HepG2 (cell line): ENCODE measurements around the gene ASL. TPM values are rescaled to one million over a fixed set of nuclear protein-coding genes. Genes with fewer than 3 reads are reported as not detected.

Source experiments
- AHR ChIP-seq: IDR thresholded peaks from 2 replicates; pipeline ENCODE4 v1.6.1; 2018; ENCODE audit warnings: missing genetic modification reagents, missing compliant biosample characterization
- ATF3 ChIP-seq: sonication (generic); formaldehyde crosslinking; IDR thresholded peaks from 2 replicates; pipeline ENCODE4 v1.4.0; 2020; ENCODE audit warnings: missing genetic modification reagents
- CC2D1A ChIP-seq: sonication (generic); formaldehyde crosslinking; IDR thresholded peaks from 2 replicates; pipeline ENCODE4 v1.8.1; 2023; ENCODE audit warnings: mild to moderate bottlenecking, missing genetic modification reagents
- EEA1 ChIP-seq: sonication (generic); formaldehyde crosslinking; IDR thresholded peaks from 2 replicates; pipeline ENCODE4 v1.5.1; 2020; ENCODE audit warnings: mild to moderate bottlenecking, missing genetic modification reagents, borderline replicate concordance
- ETV5 ChIP-seq: IDR thresholded peaks from 2 replicates; pipeline ENCODE4 v1.6.1; 2018; ENCODE audit warnings: missing biosample characterization, missing genetic modification reagents, inconsistent platforms, borderline replicate concordance
- JUNB ChIP-seq: sonication (generic); formaldehyde crosslinking; IDR thresholded peaks from 2 replicates; pipeline ENCODE4 v1.8.0; 2022; ENCODE audit warnings: missing genetic modification reagents, mild to moderate bottlenecking, borderline replicate concordance
- KLF16 ChIP-seq, 2 experiments: sonication (generic) in 1 of 2; formaldehyde crosslinking in 1 of 2; IDR thresholded peaks; 2 replicates each; pipeline versions ENCODE4 v1.6.1 to v1.8.0; 2016 to 2023; ENCODE audit warnings: missing genetic modification reagents in 2 of 2, missing compliant biosample characterization in 1 of 2
- MED1 ChIP-seq: sonication (generic); formaldehyde crosslinking; IDR thresholded peaks from 2 replicates; pipeline ENCODE4 v1.4.0; 2020; ENCODE audit warnings: missing genetic modification reagents
- NKX3-1 ChIP-seq: sonication (generic); formaldehyde crosslinking; IDR thresholded peaks from 2 replicates; pipeline ENCODE4 v1.5.0; 2020; ENCODE audit warnings: missing genetic modification reagents
- NPAS2 ChIP-seq: sonication (generic); formaldehyde crosslinking; IDR thresholded peaks from 2 replicates; pipeline ENCODE4 v1.8.0; 2022; ENCODE audit warnings: mild to moderate bottlenecking, missing genetic modification reagents, borderline replicate concordance
- POLR2AphosphoS2 ChIP-seq: IDR thresholded peaks from 2 replicates; pipeline ENCODE4 v1.6.1; 2011; ENCODE audit warnings: low read depth, low read length, improper control_type of control experiment
- RXRA ChIP-seq: sonication (generic); formaldehyde crosslinking; IDR thresholded peaks from 2 replicates; pipeline ENCODE4 v1.5.1; 2020; ENCODE audit warnings: missing genetic modification reagents
- SOX13 ChIP-seq, 3 experiments: fragments of 450-650 bp in 1 of 3; sonication (generic) in 1 of 3; formaldehyde crosslinking in 1 of 3; IDR thresholded peaks in 2 of 3; conservative IDR thresholded peaks in 1 of 3; 2 replicates each; pipeline versions ENCODE4 v1.5.0 to v1.6.1; 2016 to 2020; ENCODE audit warnings: antibody characterized with exemption in 1 of 3, mild to moderate bottlenecking in 1 of 3, missing compliant biosample characterization in 1 of 3, missing genetic modification reagents in 1 of 3, moderate library complexity in 1 of 3
- TARDBP ChIP-seq: sonication (generic); formaldehyde crosslinking; IDR thresholded peaks from 2 replicates; pipeline ENCODE4 v1.8.0; 2022; ENCODE audit warnings: mild to moderate bottlenecking, missing genetic modification reagents
- THAP11 ChIP-seq: IDR thresholded peaks from 2 replicates; pipeline ENCODE4 v1.6.1; 2016; ENCODE audit warnings: missing biosample characterization, missing genetic modification reagents
- ZBTB39 ChIP-seq: sonication (generic); formaldehyde crosslinking; IDR thresholded peaks from 2 replicates; pipeline ENCODE4 v1.5.0; 2020; ENCODE audit warnings: missing genetic modification reagents
- ZFP1 ChIP-seq: IDR thresholded peaks from 2 replicates; pipeline ENCODE4 v1.6.1; 2016
- ZNF234 ChIP-seq: sonication (generic); formaldehyde crosslinking; conservative IDR thresholded peaks from 2 replicates; pipeline ENCODE4 v1.5.1; 2020; ENCODE audit warnings: mild to moderate bottlenecking, missing genetic modification reagents
- ZNF326 ChIP-seq: sonication (generic); formaldehyde crosslinking; IDR thresholded peaks from 2 replicates; pipeline ENCODE4 v1.4.0; 2020; ENCODE audit warnings: missing genetic modification reagents, borderline replicate concordance
- ZNF383 ChIP-seq: sonication (generic); formaldehyde crosslinking; IDR thresholded peaks from 2 replicates; pipeline ENCODE4 v1.4.0; 2020; ENCODE audit warnings: missing genetic modification reagents, mild to moderate bottlenecking, borderline replicate concordance
- ZNF549 ChIP-seq: sonication (generic); formaldehyde crosslinking; IDR thresholded peaks from 2 replicates; pipeline ENCODE4 v1.5.0; 2020; ENCODE audit warnings: missing genetic modification reagents
- ZNF563 ChIP-seq: sonication (generic); formaldehyde crosslinking; IDR thresholded peaks from 2 replicates; pipeline ENCODE4 v1.8.0; 2022; ENCODE audit warnings: mild to moderate bottlenecking, moderate library complexity, missing genetic modification reagents
- ZNF770 ChIP-seq: sonication (generic); formaldehyde crosslinking; IDR thresholded peaks from 2 replicates; pipeline ENCODE4 v1.5.0; 2020; ENCODE audit warnings: mild to moderate bottlenecking, missing genetic modification reagents
- polyA plus RNA-seq, 8 experiments: library from polyadenylated mRNA; depleted of rRNA in 3 of 8; stranded (reverse) in 7 of 8; unstranded in 1 of 8; fragments of >200 nt; fragmentation: Illumina TruSeq in 4 of 8; extraction: Trizol in 4 of 8; gene quantifications; 2 replicates each; pipeline versions ENCODE4 v1.2.1 to v1.2.3, GENCODE V29; 2011 to 2016; ENCODE audit warnings: low read depth in 4 of 8, missing spikeins in 1 of 8, mixed read lengths in 1 of 8; ENCODE audit not compliant: insufficient read depth in 1 of 8
- total RNA-seq, 5 experiments: library from RNA; depleted of rRNA; stranded (reverse); fragments of >200 nt; fragmentation: Illumina TruSeq; extraction: Trizol; gene quantifications; 2 replicates each; pipeline ENCODE4 v1.2.3, GENCODE V29; 2016; ENCODE audit warnings: low read depth in 1 of 5

The ASL gene
- total and polyA plus RNA-seq, 2 of the 13 experiments (the other 11 are each of a cell fraction or from before 2014, with no cell fraction given), result 71.4 to 96.5 TPM

- TF ChIP-seq KLF16 (CRISPR knock-in tag; IDR thresholded peaks at IDR 0.05) (peak in 1 of 2 experiments; percentile 26; a peak in 1 of 4 replicates), RXRA (peak; percentile 28; the same call in 1 of the 2 replicates), NKX3-1 (CRISPR knock-in tag) (no peak), ETV5 (CRISPR knock-in tag) (no peak), EEA1 (CRISPR knock-in tag) (no peak), ZNF383 (no peak), ZNF770 (0 out of 2 replicates have a peak, but pooled peaks have one; percentile 25), TARDBP (no peak), ZNF234 (no peak), AHR (CRISPR knock-in tag) (no peak), ZBTB39 (CRISPR knock-in tag) (no peak), POLR2AphosphoS2 (no peak), SOX13 (IDR thresholded peaks at IDR 0.05) (no peak), SOX13 (CRISPR knock-in tag; conservative IDR thresholded peaks at IDR 0.05 in 1 of 2, IDR thresholded peaks at IDR 0.05 in 1 of 2) (peak in 1 of 2 experiments; percentile 66; a peak in 1 of 4 replicates), ATF3 (CRISPR knock-in tag) (peak; percentile 55; the same call in 1 of the 2 replicates), ZNF563 (CRISPR knock-in tag) (no peak), JUNB (no peak), MED1 (CRISPR knock-in tag) (no peak), ZNF549 (no peak), ZFP1 (CRISPR knock-in tag) (no peak), ZNF326 (CRISPR knock-in tag) (no peak), NPAS2 (no peak), CC2D1A (no peak), THAP11 (CRISPR knock-in tag) (0 out of 2 replicates have a peak, but pooled peaks have one; percentile 43)
Measured at GRCh38 chr7:66050990-66051448, 24.6 kb upstream of the ASL start (continued).
